Panc1 (cell line): ENCODE measurements around the gene EDNRB. TPM values are rescaled to one million over a fixed set of nuclear protein-coding genes. Genes with fewer than 3 reads are reported as not detected.

ENCODE experiments used
- ATAC-seq: fragments of 200-7000 bp; cut with Tn5 transposase; 2 replicates; pipeline ENCODE4 v1.9.1; 2020; ENCODE audit warnings: mild to moderate bottlenecking, moderate library complexity
- BruUV-seq: library from RNA; stranded (reverse); fragments of 400-500 nt; replicated peaks from 2 replicates; lab custom pipeline; 2021; lab: Mats Ljungman, UMichigan
- CTCF ChIA-PET: fragments of 300-600 bp; sonication (Branson Sonifier 250); formaldehyde crosslinking; loops from one replicate; lab custom pipeline; 2022; ENCODE audit warnings: antibody characterized with exemption; lab: Charles Lee
- POLR2A ChIA-PET: fragments of 300-600 bp; sonication (Branson Sonifier 250); formaldehyde crosslinking; loops from one replicate; lab custom pipeline; 2022; ENCODE audit warnings: antibody characterized with exemption; lab: Charles Lee
- DNase-seq: peaks from one replicate; pipeline ENCODE4 v3.0.0-alpha.2; 2010; ENCODE audit warnings: low read depth, low spot score
- H3K27ac ChIP-seq: 2 replicates; pipeline ENCODE4 v1.5.1; 2011; ENCODE audit warnings: mild to moderate bottlenecking, low read length, inconsistent platforms
- H3K27me3 ChIP-seq: fragments of 200-500 bp; sonication (Bioruptor generic); 2 replicates; pipeline ENCODE4 v1.6.0; 2014; ENCODE audit warnings: low read length, inconsistent platforms; ENCODE audit not compliant: control insufficient read depth, insufficient read depth
- H3K36me3 ChIP-seq: fragments of 200-500 bp; sonication (Bioruptor generic); 2 replicates; pipeline ENCODE4 v1.5.1; 2014; ENCODE audit warnings: inconsistent platforms, mild to moderate bottlenecking, low read length, moderate library complexity; ENCODE audit not compliant: control insufficient read depth, insufficient read depth
- H3K4me1 ChIP-seq: 2 replicates; pipeline ENCODE4 v1.5.1; 2011; ENCODE audit warnings: inconsistent platforms, mild to moderate bottlenecking, low read length, moderate library complexity; ENCODE audit not compliant: control insufficient read depth, insufficient read depth
- H3K4me3 ChIP-seq, 2 experiments: 2 replicates each; pipeline ENCODE4 v1.5.1; 2011 to 2012; ENCODE audit warnings: low read depth in 2 of 2, low read length in 2 of 2, mild to moderate bottlenecking in 2 of 2, inconsistent platforms in 1 of 2, moderate library complexity in 1 of 2
- H3K9me3 ChIP-seq: fragments of 200-500 bp; sonication (Bioruptor generic); 2 replicates; pipeline ENCODE4 v1.5.1; 2014; ENCODE audit warnings: low read depth, mild to moderate bottlenecking, inconsistent platforms, low read length, moderate library complexity; ENCODE audit not compliant: control insufficient read depth, insufficient read depth
- CTCF ChIP-seq: fragments of 450-650 bp; IDR thresholded peaks from 2 replicates; pipeline ENCODE4 v1.5.1; 2017; ENCODE audit warnings: mild to moderate bottlenecking
- POLR2AphosphoS5 ChIP-seq: IDR thresholded peaks from 2 replicates; pipeline ENCODE4 v1.6.1; 2012; ENCODE audit warnings: mild to moderate bottlenecking, low read depth, low read length, moderate library complexity
- SIN3A ChIP-seq: IDR thresholded peaks from 2 replicates; pipeline ENCODE4 v1.6.1; 2012; ENCODE audit warnings: low read depth, mild to moderate bottlenecking, low read length, moderate library complexity, borderline replicate concordance; ENCODE audit not compliant: insufficient read depth
- TCF7L2 ChIP-seq: IDR thresholded peaks from 2 replicates; pipeline ENCODE4 v1.6.1; 2011; ENCODE audit warnings: mild to moderate bottlenecking, low read depth, low read length, inconsistent platforms
- in situ Hi-C: cut with HindIII; loops from 2 replicates; pipeline ENCODE4 v1.10.0; 2016; ENCODE audit warnings: low sequenced_read_pairs, low pct_unique_long_range_greater_than_20kb
- intact Hi-C: fragments of 100-400 bp; cut with micrococcal nuclease; formaldehyde crosslinking; loops from one replicate; pipeline ENCODE4 v1.10.0; 2022; ENCODE audit not compliant: unreplicated experiment
- total RNA-seq: library from RNA; stranded (reverse); gene quantifications from one replicate; pipeline ENCODE4 v1.2.1, GENCODE V29; 2021; ENCODE audit not compliant: unreplicated experiment
- TF ChIP-seq, protein P1 (sequence below), 2 experiments: IDR thresholded peaks; 2 replicates each; pipeline ENCODE4 v1.6.1; 2011 to 2012; ENCODE audit warnings: low read depth in 2 of 2, control low read depth in 1 of 2, low read length in 1 of 2, mild to moderate bottlenecking in 1 of 2, moderate library complexity in 1 of 2; ENCODE audit not compliant: insufficient read depth in 1 of 2

EDNRB gene
- total RNA-seq, 1 experiment from 2014 or later = 0.18 TPM

- CTCF ChIA-PET = no interaction called here
- no peak overlapping the region for H3K4me3 ChIP-seq
- POLR2A ChIA-PET = no interaction called here
- DNase-seq = no peak
- no peak overlapping the region for H3K27ac ChIP-seq
- H3K36me3 ChIP-seq = no peaks in the 10 kb centered on the region
- no peaks in the 10 kb centered on the region for H3K9me3 ChIP-seq
- in situ Hi-C loops (no loop called here), intact Hi-C loops (no loop called here)
- no peaks in the 10 kb centered on the region for H3K27me3 ChIP-seq
- ATAC-seq = no peak
- no TSS peak for BruUV-seq
- TF ChIP-seq SIN3A (no peak), CTCF (no peak), POLR2AphosphoS5 (no peak), TCF7L2 (no peak)
- TF ChIP-seq, protein P1, sequence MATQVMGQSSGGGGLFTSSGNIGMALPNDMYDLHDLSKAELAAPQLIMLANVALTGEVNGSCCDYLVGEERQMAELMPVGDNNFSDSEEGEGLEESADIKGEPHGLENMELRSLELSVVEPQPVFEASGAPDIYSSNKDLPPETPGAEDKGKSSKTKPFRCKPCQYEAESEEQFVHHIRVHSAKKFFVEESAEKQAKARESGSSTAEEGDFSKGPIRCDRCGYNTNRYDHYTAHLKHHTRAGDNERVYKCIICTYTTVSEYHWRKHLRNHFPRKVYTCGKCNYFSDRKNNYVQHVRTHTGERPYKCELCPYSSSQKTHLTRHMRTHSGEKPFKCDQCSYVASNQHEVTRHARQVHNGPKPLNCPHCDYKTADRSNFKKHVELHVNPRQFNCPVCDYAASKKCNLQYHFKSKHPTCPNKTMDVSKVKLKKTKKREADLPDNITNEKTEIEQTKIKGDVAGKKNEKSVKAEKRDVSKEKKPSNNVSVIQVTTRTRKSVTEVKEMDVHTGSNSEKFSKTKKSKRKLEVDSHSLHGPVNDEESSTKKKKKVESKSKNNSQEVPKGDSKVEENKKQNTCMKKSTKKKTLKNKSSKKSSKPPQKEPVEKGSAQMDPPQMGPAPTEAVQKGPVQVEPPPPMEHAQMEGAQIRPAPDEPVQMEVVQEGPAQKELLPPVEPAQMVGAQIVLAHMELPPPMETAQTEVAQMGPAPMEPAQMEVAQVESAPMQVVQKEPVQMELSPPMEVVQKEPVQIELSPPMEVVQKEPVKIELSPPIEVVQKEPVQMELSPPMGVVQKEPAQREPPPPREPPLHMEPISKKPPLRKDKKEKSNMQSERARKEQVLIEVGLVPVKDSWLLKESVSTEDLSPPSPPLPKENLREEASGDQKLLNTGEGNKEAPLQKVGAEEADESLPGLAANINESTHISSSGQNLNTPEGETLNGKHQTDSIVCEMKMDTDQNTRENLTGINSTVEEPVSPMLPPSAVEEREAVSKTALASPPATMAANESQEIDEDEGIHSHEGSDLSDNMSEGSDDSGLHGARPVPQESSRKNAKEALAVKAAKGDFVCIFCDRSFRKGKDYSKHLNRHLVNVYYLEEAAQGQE (IDR thresholded peaks at IDR 0.05; ENCODE audit: insufficient read depth in 1 of 2, low read depth in 2 of 2, low read length in 1 of 2) = no peak
- no peaks in the 10 kb centered on the region for H3K4me1 ChIP-seq
These were observed 10.8 kb downstream of the EDNRB start for GRCh38 chr13:77907666-77908341.

DNA sequence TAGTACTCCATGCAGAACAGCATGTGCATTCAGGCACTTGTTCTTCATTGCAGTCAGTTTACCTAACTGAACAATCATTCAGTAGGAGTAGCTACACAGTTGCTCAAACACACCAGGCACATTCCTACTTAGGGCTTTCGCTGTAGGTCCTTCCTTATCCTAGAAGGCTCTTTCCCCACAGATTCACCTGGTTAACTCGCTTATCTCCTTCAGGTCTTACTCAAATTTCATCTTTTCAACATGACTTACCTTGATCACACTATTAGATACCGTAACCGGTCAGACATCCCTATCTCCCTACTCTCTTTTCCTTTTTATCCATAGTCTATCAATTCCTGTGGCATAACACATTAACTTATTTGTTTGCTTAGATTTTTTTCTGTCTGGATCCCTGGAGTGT is 14.6 kb downstream of the EDNRB start:
- no TSS peak for BruUV-seq
- CTCF ChIA-PET = no interaction called here
- TF ChIP-seq POLR2AphosphoS5 (no peak), TCF7L2 (no peak), CTCF (no peak), SIN3A (no peak)
- TF ChIP-seq, protein P1 (IDR thresholded peaks at IDR 0.05; ENCODE audit: insufficient read depth in 1 of 2, low read depth in 2 of 2, low read length in 1 of 2) = no peak
- no peaks in the 10 kb centered on the region for H3K9me3 ChIP-seq
- no peaks in the 10 kb centered on the region for H3K4me1 ChIP-seq
- in situ Hi-C loops (no loop called here), intact Hi-C loops (no loop called here)
- POLR2A ChIA-PET = no interaction called here
- DNase-seq (no peak), ATAC-seq (no peak)
- H3K27ac ChIP-seq = no peak overlapping the region
- H3K27me3 ChIP-seq = no peaks in the 10 kb centered on the region
- H3K4me3 ChIP-seq = no peak overlapping the region
- no peaks in the 10 kb centered on the region for H3K36me3 ChIP-seq
